SH-SY5Y (cell line): ENCODE data around the gene RBM3.

Experiments
- GATA2 ChIP-seq: IDR thresholded peaks from 2 replicates; pipeline ENCODE4 v1.6.1; 2011; ENCODE audit warnings: mild to moderate bottlenecking, low read depth, low read length
- GATA3 ChIP-seq: IDR thresholded peaks from 2 replicates; pipeline ENCODE4 v1.6.1; 2011; ENCODE audit warnings: low read depth, mild to moderate bottlenecking, low read length, moderate library complexity

DNA sequence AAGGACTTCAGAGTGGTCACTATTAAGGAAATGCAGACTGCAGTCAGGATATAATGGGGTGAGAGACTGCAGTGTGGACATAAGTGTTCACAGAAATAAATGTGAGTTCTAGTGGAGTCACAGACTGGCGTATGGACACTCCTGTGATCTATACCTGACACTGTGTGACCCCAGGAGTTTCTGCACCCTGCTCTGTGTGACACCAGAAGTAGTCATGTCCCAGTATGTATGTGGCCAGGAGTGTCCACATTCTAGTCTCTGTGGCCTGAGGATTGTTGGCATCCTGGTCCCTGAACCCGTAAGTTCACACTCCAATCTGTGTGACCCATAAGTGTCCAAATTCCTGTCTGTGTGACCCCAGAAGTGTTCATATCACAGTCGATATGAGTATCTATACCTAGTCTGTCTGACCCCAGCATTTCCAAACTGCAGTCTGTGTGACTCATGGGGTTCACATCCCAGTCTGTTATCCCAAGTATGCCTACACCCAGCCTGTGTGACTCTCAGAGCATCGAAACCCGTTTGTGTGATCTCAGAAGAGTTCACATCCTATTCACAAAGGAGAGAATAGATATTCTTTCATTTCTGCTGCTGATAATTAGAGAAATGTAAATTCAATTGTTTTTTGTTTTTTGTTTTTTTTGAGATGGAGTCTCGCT, 39.3 kb downstream of the RBM3 start:
- TF ChIP-seq GATA3 (no peak), GATA2 (no peak)
